Raji (cell line): ENCODE measurements around the gene SSR1.

Experiments
- POLR2A ChIP-seq: IDR thresholded peaks from 2 replicates; pipeline ENCODE4 v1.6.1; 2011; ENCODE audit warnings: low read depth, low read length, control low read depth; ENCODE audit not compliant: insufficient read depth

The SSR1 gene

GRCh38 chr6:7261852-7262461 lies 51.0 kb downstream of the SSR1 start:
- TF ChIP-seq POLR2A = no peak

DNA sequence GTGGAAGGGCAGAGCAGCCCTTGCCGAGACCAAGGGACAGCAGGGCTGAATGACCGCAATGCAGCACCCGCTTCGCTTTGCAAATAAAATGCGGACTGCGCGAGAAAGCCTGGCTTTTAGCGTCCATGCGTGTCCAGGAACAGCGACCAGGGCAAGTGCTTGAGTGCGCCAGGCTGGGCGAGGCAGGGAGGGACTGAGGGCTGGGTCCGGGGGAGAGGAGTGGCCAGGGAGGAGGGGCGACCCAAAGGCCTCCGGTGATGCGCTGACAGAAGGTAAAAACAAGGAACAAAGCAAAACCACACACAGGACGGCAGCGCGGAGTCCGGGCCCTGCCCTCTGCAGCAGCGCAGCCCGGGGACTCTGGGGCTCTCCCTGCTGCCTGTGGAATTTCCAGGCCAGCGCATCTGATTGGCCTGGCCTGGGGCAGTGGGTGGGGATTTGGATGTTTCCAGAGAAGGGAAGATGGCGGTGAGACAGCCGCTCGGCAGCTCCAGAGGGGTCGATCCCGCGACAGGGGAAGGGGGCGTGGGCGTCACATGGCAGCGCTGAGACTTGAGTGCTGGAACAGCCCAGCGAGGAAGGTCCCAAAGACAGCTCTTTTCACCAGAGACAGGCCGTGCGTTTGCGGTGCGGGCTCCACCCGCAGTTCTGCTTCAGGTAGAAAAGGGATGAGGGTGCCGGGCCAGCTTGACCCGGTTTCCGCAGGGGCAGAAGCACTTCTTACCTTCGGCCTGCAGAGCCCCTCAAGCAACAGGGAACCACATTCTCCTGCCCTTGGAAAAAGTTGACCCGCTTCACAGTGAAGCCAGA lies 51.8 kb downstream of the SSR1 start:
- TF ChIP-seq POLR2A = no peak

- no peak for TF ChIP-seq POLR2A
Observed at GRCh38 chr6:7260291-7261031, 52.5 kb downstream of the SSR1 start.

- TF ChIP-seq POLR2A = no peak
Observed at GRCh38 chr6:7258231-7258763, 54.7 kb downstream of the SSR1 start.

- TF ChIP-seq POLR2A = no peak
Observed at GRCh38 chr6:7257521-7258230, 55.3 kb downstream of the SSR1 start.

GRCh38 chr6:7256785-7257184 lies 56.2 kb downstream of the SSR1 start:
- no peak for TF ChIP-seq POLR2A

GRCh38 chr6:7255918-7256317 lies 57.1 kb downstream of the SSR1 start:
- no peak for TF ChIP-seq POLR2A

- no peak for TF ChIP-seq POLR2A
Observed at GRCh38 chr6:7254980-7255835, 57.8 kb downstream of the SSR1 start.

GRCh38 chr6:7252390-7252789 lies 60.6 kb downstream of the SSR1 start:
- TF ChIP-seq POLR2A = no peak

DNA sequence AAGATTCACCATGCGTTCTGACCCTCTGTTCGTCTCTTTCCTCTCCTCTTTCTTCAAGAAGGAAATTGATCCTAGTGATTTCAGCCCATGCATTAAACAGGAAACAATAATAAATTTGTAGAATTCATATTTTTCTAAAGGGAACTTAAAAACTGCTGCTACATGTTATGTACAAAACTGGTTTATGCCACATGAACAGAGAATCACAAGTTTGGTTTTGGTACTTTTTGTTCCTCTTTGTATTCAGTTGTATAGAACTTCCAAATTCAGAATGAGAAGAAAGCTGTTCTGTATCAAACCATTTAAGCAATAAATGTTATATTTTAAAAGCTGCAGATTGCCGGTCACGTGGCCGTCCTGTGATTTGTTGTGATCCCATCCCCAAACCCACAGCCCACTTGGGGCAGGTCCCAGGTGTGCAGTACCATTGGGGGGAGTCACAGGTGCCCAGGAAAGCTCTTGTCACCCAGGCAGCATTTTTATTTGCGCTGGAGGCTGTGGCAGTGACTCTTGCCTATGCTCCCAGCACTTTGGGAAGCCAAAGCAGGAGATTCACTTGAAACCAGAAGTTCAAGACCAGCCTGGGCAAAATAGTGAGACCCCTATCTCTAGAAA lies 61.2 kb downstream of the SSR1 start:
- TF ChIP-seq POLR2A = no peak

- no peak for TF ChIP-seq POLR2A
Observed at GRCh38 chr6:7250812-7251211, 62.2 kb downstream of the SSR1 start.

- TF ChIP-seq POLR2A = no peak
Observed at GRCh38 chr6:7249946-7250643, 62.9 kb downstream of the SSR1 start.

DNA sequence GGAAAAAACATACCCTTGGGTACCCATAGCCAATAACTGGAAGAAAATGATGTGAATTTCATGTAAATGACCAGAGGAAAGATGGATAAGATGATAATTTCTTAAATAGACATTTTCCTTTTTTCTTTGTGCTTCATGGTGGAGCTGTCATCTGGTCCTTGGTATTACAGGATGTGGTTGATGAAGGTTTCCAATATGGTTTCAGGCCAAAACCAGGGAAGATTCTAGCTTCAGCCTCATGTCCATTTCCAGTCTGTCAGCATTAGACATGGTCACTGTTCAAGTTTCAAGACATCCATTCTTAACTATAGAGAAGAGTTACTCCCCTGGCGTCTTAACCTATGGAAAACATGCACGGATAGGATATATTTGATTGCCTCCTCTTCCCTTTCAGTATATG lies 63.6 kb downstream of the SSR1 start:
- TF ChIP-seq POLR2A = no peak
